HEK293 (cell line): ENCODE measurements around the gene WBP1.

ENCODE experiments used
- CTCF ChIA-PET: fragments of 350-600 bp; formaldehyde crosslinking; extraction: SDS; loops from one replicate; lab custom pipeline; 2021; ENCODE audit warnings: antibody characterized with exemption; lab: Yijun Ruan, JAX
- POLR2A ChIA-PET: fragments of 300-600 bp; formaldehyde crosslinking; extraction: SDS; loops from one replicate; lab custom pipeline; 2020; ENCODE audit warnings: antibody characterized with exemption, inconsistent platforms; lab: Yijun Ruan, JAX
- H3K27ac ChIP-seq: fragments of 200-500 bp; sonication (Bioruptor generic); 2 replicates; pipeline ENCODE4 v1.5.1; 2014; ENCODE audit warnings: low read depth, low read length, control low read depth, inconsistent platforms; ENCODE audit errors: extremely low read depth
- H3K36me3 ChIP-seq, 2 experiments: fragments of 200-500 bp in 1 of 2; sonication (Bioruptor generic) in 1 of 2; 1 replicate in 1 of 2; 2 replicates in 1 of 2; pipeline ENCODE4 v1.5.1; 2014 to 2017; ENCODE audit warnings: inconsistent platforms in 2 of 2, low read length in 2 of 2; ENCODE audit not compliant: control insufficient read depth in 2 of 2, insufficient read depth in 1 of 2
- H3K4me1 ChIP-seq: fragments of 200-500 bp; sonication (Bioruptor generic); 2 replicates; pipeline ENCODE4 v1.5.1; 2014; ENCODE audit warnings: mild to moderate bottlenecking, low read length, inconsistent platforms; ENCODE audit not compliant: control insufficient read depth, insufficient read depth
- H3K4me3 ChIP-seq: 2 replicates; pipeline ENCODE4 v1.5.1; 2011; ENCODE audit warnings: low read depth, mild to moderate bottlenecking, control low read depth, low read length, moderate library complexity
- H3K9me3 ChIP-seq: fragments of 200-500 bp; sonication (Bioruptor generic); 2 replicates; pipeline ENCODE4 v1.5.1; 2014; ENCODE audit warnings: low read depth, low read length, inconsistent platforms; ENCODE audit not compliant: control insufficient read depth, insufficient read depth
- OSR2 ChIP-seq: fragments of 450-650 bp; formaldehyde crosslinking; IDR thresholded peaks from 2 replicates; pipeline ENCODE4 v1.5.1; 2016; ENCODE audit warnings: missing biosample characterization, missing genetic modification characterization
- OVOL3 ChIP-seq: fragments of 450-650 bp; formaldehyde crosslinking; IDR thresholded peaks from 2 replicates; pipeline ENCODE4 v1.5.1; 2016; ENCODE audit warnings: missing biosample characterization, missing genetic modification characterization
- PRDM1 ChIP-seq: fragments of 450-650 bp; formaldehyde crosslinking; IDR thresholded peaks from 2 replicates; pipeline ENCODE4; 2016; ENCODE audit warnings: missing biosample characterization, missing genetic modification characterization
- PRDM2 ChIP-seq: fragments of 450-650 bp; formaldehyde crosslinking; IDR thresholded peaks from 2 replicates; pipeline ENCODE4 v1.5.1; 2016; ENCODE audit warnings: missing biosample characterization, missing genetic modification characterization, borderline replicate concordance
- RBAK ChIP-seq: fragments of 450-650 bp; formaldehyde crosslinking; IDR thresholded peaks from 2 replicates; pipeline ENCODE4 v1.5.1; 2016; ENCODE audit warnings: missing biosample characterization, missing genetic modification characterization
- REST ChIP-seq: fragments of 450-650 bp; formaldehyde crosslinking; IDR thresholded peaks from 2 replicates; pipeline ENCODE4 v1.5.1; 2016; ENCODE audit warnings: missing biosample characterization, missing genetic modification characterization
- SP2 ChIP-seq: fragments of 450-650 bp; formaldehyde crosslinking; IDR thresholded peaks from 2 replicates; pipeline ENCODE4 v1.5.1; 2016; ENCODE audit warnings: missing biosample characterization, missing genetic modification characterization
- YY2 ChIP-seq: fragments of 450-650 bp; formaldehyde crosslinking; IDR thresholded peaks from 2 replicates; pipeline ENCODE4 v1.5.1; 2016; ENCODE audit warnings: missing biosample characterization, missing genetic modification characterization
- ZBTB17 ChIP-seq: fragments of 450-650 bp; formaldehyde crosslinking; IDR thresholded peaks from 2 replicates; pipeline ENCODE4 v1.5.1; 2016; ENCODE audit warnings: missing biosample characterization, missing genetic modification characterization
- ZBTB44 ChIP-seq: fragments of 450-650 bp; IDR thresholded peaks from 2 replicates; pipeline ENCODE4 v1.5.1; 2018; ENCODE audit warnings: missing biosample characterization, mild to moderate bottlenecking, missing genetic modification characterization
- ZBTB48 ChIP-seq: fragments of 450-650 bp; formaldehyde crosslinking; IDR thresholded peaks from 2 replicates; pipeline ENCODE4 v1.5.1; 2016; ENCODE audit warnings: missing biosample characterization, missing genetic modification characterization
- ZFP69B ChIP-seq: fragments of 450-650 bp; formaldehyde crosslinking; IDR thresholded peaks from 2 replicates; pipeline ENCODE4 v1.5.1; 2016; ENCODE audit warnings: missing biosample characterization, missing genetic modification characterization
- ZNF133 ChIP-seq: fragments of 450-650 bp; formaldehyde crosslinking; IDR thresholded peaks from 2 replicates; pipeline ENCODE4 v1.5.1; 2016; ENCODE audit warnings: missing biosample characterization, missing genetic modification characterization
- ZNF157 ChIP-seq: fragments of 450-650 bp; formaldehyde crosslinking; IDR thresholded peaks from 2 replicates; pipeline ENCODE4 v1.5.1; 2016; ENCODE audit warnings: missing biosample characterization, missing genetic modification characterization
- ZNF341 ChIP-seq: fragments of 450-650 bp; formaldehyde crosslinking; IDR thresholded peaks from 2 replicates; pipeline ENCODE4; 2016; ENCODE audit warnings: low read depth, missing biosample characterization, missing genetic modification characterization
- ZNF416 ChIP-seq: fragments of 450-650 bp; formaldehyde crosslinking; IDR thresholded peaks from 2 replicates; pipeline ENCODE4 v1.5.1; 2016; ENCODE audit warnings: missing biosample characterization, missing genetic modification characterization
- ZNF423 ChIP-seq: fragments of 450-650 bp; formaldehyde crosslinking; IDR thresholded peaks from 2 replicates; pipeline ENCODE4 v1.5.1; 2016; ENCODE audit warnings: missing biosample characterization, missing genetic modification characterization
- ZNF530 ChIP-seq: fragments of 450-650 bp; formaldehyde crosslinking; IDR thresholded peaks from 2 replicates; pipeline ENCODE4 v1.5.1; 2016; ENCODE audit warnings: low read depth, missing biosample characterization, missing genetic modification characterization
- ZNF610 ChIP-seq: fragments of 450-650 bp; formaldehyde crosslinking; IDR thresholded peaks from 2 replicates; pipeline ENCODE4 v1.5.1; 2016; ENCODE audit warnings: missing biosample characterization, missing genetic modification characterization, borderline replicate concordance
- ZNF658 ChIP-seq: fragments of 450-650 bp; formaldehyde crosslinking; IDR thresholded peaks from 2 replicates; pipeline ENCODE4; 2016; ENCODE audit warnings: missing biosample characterization, missing genetic modification characterization

The WBP1 gene

GRCh38 chr2:74500578-74500946 is 42.3 kb downstream of the WBP1 start:
- ChIA-PET POLR2A (interaction anchor here (1.2 to 1.6 kb wide), 2 partner anchors 10 to 18 kb away, joined by 3 to 7 read pairs; partner anchors contain the start of genes CCDC142 and TTC31), CTCF (interaction anchor here (0.7 to 1.0 kb wide), 4 partner anchors 18 to 140 kb away, joined by 3 to 4 read pairs (median 4); partner anchors contain the start of genes CCDC142 and TTC31)
- TF ChIP-seq SP2 (tag by site-specific recombination): no peak
- Histone ChIP-seq H3K27ac (no peak overlapping the region), H3K9me3 (no peaks in the 10 kb centered on the region), H3K4me1 (no peaks in the 10 kb centered on the region), H3K4me3 (no peak overlapping the region), H3K36me3 (peaks cover under 1 to 15% of the 10 kb centered on the region in 2 experiments; a peak in 2 of 3 replicates)

- POLR2A ChIA-PET: interaction anchor here (0.6 to 1.6 kb wide), 4 partner anchors 9 to 19 kb away, joined by 3 to 7 read pairs (median 4); partner anchors contain the start of genes CCDC142 and TTC31
- TF ChIP-seq OVOL3 (tag by site-specific recombination) (no peak), REST (peak; percentile 87), ZNF157 (tag by site-specific recombination) (no peak), ZNF530 (no peak), ZBTB17 (tag by site-specific recombination) (peak; percentile 96), PRDM1 (tag by site-specific recombination) (no peak), RBAK (tag by site-specific recombination) (no peak), ZNF133 (tag by site-specific recombination) (no peak), OSR2 (tag by site-specific recombination) (no peak), ZNF423 (no peak), ZNF341 (tag by site-specific recombination) (peak; percentile 67), YY2 (tag by site-specific recombination) (no peak), ZBTB48 (tag by site-specific recombination) (no peak), ZNF610 (tag by site-specific recombination) (no peak), ZNF416 (tag by site-specific recombination) (no peak), ZFP69B (tag by site-specific recombination) (no peak), ZBTB44 (tag by site-specific recombination) (peak; percentile 72), PRDM2 (tag by site-specific recombination) (no peak), SP2 (tag by site-specific recombination) (no peak), ZNF658 (tag by site-specific recombination) (no peak)
Measured at GRCh38 chr2:74501335-74502071, 43.3 kb downstream of the WBP1 start.

More at GRCh38 chr2:74501335-74502071, 43.3 kb downstream of the WBP1 start:
- Histone ChIP-seq H3K4me3 (no peak overlapping the region), H3K4me1 (no peaks in the 10 kb centered on the region), H3K9me3 (no peaks in the 10 kb centered on the region), H3K27ac (no peak overlapping the region), H3K36me3 (peaks cover 4 to 20% of the 10 kb centered on the region in 2 experiments; a peak in 2 of 3 replicates)
- CTCF ChIA-PET: interaction anchor here (0.8 to 1.4 kb wide), 2 partner anchors 9 to 85 kb away, joined by 3 to 5 read pairs; no protein-coding TSS in a partner anchor
